D341Med (cell line): ENCODE data around the gene BTAF1.

Experiments used
- DNase-seq: peaks from one replicate; pipeline ENCODE4 v3.0.0; 2012; ENCODE audit warnings: low spot score

Gene BTAF1

DNA sequence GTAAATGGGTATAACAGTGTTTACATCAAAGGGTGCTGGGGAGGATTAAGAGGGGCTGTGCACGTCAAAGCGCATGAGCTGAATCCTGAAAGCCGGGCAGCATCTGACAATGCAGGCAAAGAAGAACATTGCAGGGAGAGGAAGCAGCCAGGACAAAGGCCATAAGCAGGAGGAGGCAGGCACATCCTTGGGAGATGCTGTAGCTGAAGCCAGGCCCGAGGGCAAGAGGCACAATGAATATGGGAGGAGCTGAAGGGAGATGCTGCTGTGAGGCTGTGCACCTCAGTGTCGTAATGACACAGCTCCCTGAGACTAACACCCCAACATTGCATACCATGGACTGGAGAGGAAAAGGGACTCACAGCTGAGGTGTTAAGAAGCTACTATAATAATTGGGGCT, 129.2 kb downstream of the BTAF1 start:
- DNase-seq: no peak

DNA sequence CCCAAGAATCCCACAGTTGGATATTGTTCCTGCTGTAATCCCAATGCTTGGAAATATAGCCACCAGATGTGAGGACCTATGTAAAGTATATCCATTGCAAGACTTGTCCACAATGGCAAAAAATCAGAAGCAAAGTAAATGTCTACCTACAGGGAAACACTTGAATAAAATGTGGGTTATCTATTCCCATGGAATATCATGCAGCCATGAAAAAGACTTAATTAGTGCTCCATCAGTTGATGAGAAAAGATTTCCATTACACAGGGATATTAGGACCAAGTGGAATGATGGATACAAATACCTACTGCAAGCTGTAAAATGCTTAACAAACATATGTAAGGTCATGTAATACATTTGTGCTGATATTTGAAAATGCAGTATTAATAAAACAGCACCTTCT, 131.2 kb downstream of the BTAF1 start:
- DNase-seq: no peak

DNA sequence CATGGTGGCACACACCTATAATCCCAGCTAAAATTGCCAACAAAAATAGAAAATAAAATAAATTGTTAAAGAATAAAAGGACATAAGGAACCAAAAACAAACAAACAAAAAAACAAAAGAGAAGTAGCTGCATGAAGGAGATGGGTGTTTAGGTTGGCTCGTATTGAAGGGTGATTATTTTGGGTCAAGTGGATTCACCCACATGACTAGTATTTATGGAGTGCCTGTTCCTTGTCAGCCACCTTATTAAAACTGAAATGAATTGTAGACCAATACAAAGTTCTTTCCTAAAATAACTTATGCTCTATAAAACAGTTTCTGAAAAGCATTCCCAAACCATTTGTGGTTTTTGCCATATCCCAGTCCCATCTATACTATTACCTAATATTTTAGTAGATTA, 138.7 kb downstream of the BTAF1 start:
- DNase-seq: no peak

DNA sequence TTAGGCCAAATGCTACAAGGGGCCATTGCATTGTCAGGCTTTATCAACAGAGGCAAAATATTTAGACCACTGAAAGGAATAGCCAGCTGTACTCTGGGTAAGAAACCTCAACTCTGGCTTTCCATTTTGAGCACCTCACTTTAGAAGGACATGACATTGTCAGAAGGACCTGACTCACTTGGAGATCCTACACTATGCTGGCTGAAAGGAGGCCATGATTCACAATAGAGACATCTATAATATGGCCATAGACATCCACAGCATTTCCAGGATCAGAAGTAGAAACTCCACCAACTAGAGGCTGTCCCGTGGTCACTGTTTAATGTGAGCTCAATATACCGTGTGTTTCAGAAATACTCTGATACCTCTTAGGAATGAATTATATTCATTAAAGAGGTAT, 140.9 kb downstream of the BTAF1 start:
- no peak for DNase-seq

DNA sequence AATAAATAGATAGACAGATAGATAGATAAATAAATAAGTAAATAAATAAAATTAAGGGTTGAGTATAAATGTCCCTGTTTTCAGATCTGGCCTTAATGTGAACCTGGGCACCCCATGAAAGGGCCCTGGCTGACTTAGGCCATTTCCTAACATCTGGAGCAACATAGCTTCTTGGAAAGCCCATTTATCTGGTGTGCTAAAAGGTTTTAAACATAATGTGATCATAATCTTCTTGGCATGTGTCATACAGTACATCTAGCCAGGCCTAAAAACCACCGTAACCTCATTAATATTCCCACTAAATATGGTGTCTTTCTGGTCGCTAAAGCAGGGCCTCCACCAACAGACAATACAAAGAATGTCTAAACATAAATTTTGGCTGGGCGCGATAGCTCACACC, 142.8 kb downstream of the BTAF1 start:
- DNase-seq: no peak

DNA sequence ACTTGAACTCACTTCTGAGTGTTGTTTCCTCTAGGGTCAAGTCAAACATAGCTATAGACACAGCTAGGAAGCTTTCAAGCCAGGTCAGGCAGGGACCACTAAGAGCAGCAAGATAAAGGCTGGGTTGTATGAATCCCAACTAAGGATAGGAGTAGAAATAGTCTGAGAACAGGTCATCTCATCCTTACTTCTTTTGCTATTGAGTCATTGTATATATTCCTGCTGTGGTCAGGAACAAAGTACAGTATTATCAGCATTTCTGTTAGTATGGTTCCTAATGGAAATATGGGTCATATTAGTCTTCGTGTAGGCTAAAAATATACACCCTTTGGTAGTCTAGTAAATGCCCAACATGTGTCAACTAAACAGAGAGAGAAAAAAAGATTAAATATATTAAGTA, 145.3 kb downstream of the BTAF1 start:
- no peak for DNase-seq

DNA sequence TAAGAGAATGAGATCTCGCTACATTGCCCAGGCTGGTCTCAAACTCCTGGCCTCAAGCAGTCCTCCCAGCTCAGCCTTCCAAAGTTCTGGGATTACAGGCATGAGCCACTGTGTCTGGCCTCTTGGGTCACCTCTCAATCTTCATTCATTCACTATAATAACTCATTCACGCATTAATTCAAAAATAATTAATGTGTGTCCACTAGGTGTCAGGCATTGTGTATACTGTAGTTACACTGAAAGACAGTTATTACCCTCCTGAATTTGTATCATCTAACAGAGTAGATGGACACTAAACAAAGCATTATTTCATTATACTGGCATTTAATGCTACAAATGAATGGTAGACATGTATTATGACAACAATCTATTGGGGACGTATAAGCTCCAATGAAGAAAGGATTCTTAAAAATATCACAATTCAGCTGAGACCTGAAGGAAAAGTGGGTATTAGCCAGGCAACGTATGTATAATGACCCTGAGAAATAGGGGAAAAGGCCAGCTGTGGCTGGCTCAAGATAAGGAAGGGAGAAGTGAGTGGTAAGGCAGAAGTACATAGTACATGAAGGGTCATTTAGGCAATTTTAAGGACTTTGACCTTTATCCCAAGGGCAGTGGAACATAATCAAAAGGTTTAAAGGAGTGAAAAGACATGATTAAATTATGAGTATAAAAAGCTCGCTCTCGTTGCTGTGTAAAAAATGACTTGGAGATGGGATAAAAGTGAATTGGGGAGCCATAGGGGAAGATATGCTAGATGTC, 150.7 kb downstream of the BTAF1 start:
- DNase-seq: no peak

DNA sequence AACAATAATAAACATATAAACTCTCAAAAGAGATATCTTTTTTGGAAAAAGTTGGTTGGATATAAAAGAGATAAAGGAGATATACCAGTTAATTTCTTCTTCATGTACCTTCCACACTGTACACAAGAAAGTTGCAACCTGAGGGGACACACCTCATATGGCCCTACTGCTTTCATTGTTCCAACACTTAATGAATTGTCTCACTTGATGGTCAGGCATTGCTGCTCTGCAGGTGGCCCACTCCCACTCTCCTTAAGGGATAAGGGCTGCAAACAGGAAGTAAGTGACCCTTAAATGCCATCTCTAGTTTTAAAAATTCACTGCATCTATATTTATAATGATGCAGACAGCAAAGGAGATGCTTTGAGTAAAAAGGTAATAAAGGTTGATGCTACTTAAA, 152.3 kb downstream of the BTAF1 start:
- DNase-seq: no peak

DNA sequence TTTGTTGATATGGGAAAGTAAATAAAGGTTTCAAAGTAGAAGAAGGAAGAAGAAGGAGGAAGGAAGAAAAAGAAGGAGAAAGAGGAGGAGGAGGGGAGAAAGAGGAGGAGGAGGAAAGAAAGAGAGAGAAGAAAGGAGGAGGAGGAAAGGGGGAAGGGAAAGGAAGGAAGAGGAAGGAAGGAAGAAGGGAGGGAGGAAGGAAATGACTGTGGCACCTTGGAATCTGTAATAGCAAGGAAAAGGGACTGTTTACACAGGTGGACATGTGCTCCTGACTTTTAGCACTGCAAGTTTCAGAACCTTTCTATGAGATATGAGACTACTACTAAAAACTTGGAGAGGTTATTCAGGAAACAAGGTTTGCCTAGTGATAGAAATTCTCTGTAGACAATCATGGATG, 153.2 kb downstream of the BTAF1 start:
- no peak for DNase-seq

DNA sequence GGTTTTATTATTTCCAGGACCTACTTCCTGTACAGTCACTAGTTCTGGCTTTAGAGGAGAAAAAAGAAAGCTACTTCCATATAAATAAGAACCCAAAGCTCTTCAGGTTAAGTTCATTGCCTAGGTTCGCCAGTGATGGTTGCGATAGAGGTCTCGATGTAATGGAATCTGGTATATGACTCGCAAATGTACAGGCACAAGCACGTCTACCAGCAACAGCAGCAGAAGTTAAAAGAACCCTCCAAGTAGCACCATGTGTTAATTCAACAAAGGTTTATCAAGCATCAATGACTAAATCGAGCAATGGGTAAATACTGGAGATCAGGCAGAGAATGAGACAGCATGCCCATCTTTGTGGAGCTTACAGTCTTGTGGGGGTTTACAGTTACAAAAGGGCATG, 155.4 kb downstream of the BTAF1 start:
- DNase-seq: no peak
